SU-DHL-6 (cell line): ENCODE measurements around the gene RALGPS1.

Source experiments
- EZH2phosphoT487 ChIP-seq: fragments of 200-600 bp; sonication (generic), shearing (Covaris generic); conservative IDR thresholded peaks from 2 replicates; pipeline ENCODE4 v1.6.1; 2018; ENCODE audit warnings: mild to moderate bottlenecking, antibody characterized with exemption, low read length, moderate library complexity, mixed read lengths
- TF ChIP-seq, protein P1 (sequence below): fragments of 200-600 bp; sonication (generic); IDR thresholded peaks from one replicate; pipeline ENCODE4 v1.5.1; 2017; ENCODE audit warnings: antibody characterized with exemption, mild to moderate bottlenecking, low read length, moderate library complexity; ENCODE audit not compliant: insufficient read depth, poor library complexity, severe bottlenecking

DNA sequence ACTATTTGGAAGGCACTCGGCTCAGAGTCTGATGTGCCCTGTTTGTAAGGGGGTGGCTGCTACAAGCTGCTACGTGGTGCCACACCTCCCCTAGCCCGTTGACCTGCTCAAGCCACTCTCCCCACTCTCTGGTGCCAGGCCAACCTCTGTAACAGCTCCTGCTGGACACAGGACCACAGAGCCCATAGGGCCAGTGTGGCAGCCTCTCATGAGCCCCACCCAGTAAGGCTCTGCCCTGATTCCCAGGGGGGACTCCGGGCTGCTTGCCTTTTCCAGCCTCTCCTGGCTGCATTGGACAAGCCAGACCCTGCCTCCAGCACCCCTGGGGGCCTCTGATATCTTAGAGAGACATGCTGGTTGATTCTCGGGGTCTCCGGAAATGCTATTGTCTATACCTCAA is 261.2 kb downstream of the RALGPS1 start:
- TF ChIP-seq, protein P1, sequence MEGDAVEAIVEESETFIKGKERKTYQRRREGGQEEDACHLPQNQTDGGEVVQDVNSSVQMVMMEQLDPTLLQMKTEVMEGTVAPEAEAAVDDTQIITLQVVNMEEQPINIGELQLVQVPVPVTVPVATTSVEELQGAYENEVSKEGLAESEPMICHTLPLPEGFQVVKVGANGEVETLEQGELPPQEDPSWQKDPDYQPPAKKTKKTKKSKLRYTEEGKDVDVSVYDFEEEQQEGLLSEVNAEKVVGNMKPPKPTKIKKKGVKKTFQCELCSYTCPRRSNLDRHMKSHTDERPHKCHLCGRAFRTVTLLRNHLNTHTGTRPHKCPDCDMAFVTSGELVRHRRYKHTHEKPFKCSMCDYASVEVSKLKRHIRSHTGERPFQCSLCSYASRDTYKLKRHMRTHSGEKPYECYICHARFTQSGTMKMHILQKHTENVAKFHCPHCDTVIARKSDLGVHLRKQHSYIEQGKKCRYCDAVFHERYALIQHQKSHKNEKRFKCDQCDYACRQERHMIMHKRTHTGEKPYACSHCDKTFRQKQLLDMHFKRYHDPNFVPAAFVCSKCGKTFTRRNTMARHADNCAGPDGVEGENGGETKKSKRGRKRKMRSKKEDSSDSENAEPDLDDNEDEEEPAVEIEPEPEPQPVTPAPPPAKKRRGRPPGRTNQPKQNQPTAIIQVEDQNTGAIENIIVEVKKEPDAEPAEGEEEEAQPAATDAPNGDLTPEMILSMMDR = no peak
- TF ChIP-seq EZH2phosphoT487 = no peak
